NCI-H2196 (cell line): ENCODE data around the gene EVI5L.
"Not testable (repeated sequence)": the region's sequence is repeated elsewhere in the genome, so short reads cannot be mapped to it uniquely, and the experiment has no call there.

ENCODE experiments used
- DNase-seq: peaks from one replicate; lab custom pipeline; 2025; ENCODE audit not compliant: unreplicated experiment; lab: John Stamatoyannopoulos, UW

Gene EVI5L

DNA sequence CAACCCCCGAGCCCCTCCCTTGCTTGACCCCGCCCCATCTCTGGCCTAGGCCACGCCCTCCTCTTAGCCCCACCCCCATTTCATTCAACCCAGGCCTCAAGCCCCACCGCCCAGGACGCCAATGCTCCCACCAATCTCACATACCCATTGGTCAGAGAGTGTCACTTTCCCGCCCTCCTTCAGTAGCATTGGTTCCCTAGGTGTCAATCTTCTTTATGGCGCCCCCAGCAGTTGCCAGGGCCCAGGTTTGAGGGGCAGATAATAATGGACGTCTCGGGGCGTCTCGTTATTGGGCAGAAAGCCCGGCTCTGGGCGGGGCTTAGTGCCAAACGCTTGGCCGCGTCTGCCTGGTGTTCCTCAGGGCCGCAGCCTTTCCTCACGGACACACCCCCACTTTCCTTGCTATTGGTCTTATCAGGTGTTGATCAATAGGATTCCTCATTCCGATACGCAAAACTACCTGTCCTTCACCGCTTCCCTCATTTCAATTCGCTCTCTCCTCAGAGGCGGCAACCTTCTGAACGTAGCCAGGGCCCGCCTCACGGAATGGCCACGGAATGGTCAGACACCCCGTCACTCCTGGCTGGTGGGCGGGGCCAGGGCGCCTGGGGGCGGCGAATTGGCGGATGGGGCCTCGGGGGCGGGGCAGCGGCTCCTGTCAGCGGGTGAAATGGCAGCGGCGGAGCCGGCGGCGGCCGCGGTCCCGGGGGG is at the start of gene EVI5L:
EVI5L (plus strand) TSS at position 658 of the 711 bp plus-strand sequence. CDS start 16,325 bp downstream, outside the sequence.
- DNase-seq: peak; percentile 100

- DNase-seq: no peak
These were observed 48.9 kb upstream of the EVI5L start for GRCh38 chr19:7781157-7781556.

- peak; percentile 12 for DNase-seq
These were observed 46.0 kb upstream of the EVI5L start for GRCh38 chr19:7783991-7784423.

GRCh38 chr19:7784856-7785255 is 45.2 kb upstream of the EVI5L start:
- no peak for DNase-seq

DNA sequence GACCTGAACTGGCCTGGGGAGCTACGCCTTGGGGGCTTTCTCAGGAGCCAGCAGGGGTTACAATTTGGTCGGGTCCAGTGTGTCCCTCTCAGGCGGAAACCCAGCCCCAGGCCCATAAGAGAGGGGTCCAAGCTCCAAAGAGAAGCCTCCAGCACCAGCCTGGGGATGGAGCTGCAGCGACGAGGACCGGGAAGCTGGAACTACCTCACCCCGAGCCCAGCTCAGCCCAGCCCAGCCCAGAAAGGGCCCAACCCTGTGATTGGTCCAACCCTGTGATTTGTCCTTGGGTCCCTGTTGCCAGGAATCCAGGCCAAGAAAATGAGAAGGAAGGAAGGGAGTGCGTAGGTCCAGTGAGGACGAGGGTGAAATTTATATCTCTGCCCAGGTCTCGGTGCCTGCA is 42.9 kb upstream of the EVI5L start:
- DNase-seq: no peak

DNA sequence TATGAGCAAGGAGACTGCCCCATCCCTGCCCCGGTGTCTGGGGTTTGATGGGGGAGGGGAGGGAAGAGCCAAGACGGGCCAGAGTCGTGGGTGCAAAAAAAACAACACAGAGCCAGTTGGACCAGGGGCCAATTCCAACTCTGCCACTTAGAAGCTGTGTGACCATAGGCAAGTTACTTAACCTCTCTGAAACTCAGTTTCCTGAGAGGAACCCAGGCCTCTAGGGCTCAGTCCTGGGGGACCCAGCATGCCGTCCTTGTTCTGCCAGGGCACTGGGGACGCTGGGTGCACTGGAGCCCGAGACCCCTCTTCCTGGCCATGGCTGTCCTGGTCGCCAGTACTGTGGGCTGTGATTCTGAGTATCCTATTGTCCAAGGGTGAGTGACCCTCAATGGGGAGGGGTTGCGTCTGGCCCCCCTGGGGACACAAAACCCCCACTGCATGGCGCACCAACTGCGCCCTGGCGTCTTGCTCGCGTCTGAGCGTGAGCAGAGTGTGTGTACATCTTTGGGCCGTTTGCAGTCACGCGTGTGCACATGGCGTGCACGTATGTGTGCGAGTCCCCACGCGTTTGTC is 42.3 kb upstream of the EVI5L start:
- no peak for DNase-seq

GRCh38 chr19:7788178-7788932 is 41.7 kb upstream of the EVI5L start:
- DNase-seq: no peak

DNA sequence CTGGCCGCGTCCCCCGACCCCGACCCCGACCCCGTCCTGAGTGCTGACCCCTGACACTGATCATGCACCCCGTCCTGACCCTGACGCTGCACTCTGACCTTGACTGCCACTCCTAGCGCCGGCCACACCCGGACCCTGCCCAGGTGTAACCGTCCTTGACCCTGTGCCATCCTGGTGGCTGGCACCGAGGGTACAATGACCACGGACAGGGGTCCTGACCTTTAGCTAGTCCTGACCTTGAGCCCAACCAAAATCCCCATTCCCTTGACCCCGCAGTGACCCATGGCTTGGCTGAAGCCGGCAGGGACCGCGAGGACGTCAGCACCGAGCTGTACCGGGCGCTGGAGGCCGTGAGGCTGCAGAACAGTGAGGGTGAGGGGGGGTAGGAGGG is 41.1 kb upstream of the EVI5L start:
- DNase-seq: no peak

- peak; percentile 32 for DNase-seq
These were observed 40.6 kb upstream of the EVI5L start for GRCh38 chr19:7789447-7789846.

- no peak for DNase-seq
These were observed 39.6 kb upstream of the EVI5L start for GRCh38 chr19:7790416-7790815.

- no peak for DNase-seq
These were observed 37.7 kb upstream of the EVI5L start for GRCh38 chr19:7792281-7792680.

DNA sequence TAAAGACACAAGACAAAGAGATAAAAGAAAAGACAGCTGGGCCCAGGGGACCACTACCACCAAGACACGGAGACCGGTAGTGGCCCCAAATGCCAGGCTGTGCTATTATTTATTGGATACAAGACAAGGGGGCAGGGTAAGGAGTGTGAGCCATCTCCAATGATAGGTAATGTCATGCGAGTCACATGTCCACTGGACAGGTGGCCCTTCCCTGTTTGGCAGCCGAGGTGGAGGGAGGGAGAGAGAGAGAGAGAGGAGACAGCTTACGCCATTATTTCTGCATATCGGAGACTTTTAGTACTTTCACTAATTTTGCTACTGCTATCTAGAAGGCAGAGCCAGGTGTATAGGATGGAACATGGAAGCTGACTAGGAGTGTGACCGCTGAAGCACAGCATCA is 37.3 kb upstream of the EVI5L start:
- not testable (repeated sequence) for DNase-seq

DNA sequence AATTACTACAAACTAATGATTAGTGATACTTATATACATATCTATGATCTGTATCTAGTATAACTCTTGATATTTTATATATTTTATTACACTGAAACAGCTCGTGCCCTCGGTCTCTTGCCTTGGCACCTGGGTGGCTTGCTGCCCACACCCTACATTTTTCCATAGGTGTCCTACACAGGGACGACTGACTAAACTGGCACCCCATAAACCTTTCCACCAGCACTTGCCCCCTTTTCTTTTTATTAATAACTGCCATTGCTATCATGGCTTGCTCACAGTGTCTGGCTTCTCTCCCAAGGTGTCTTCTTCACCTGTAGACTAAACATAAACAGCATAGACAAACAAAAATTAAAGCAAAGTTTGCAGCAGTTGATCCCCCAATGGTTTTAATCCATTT is 36.5 kb upstream of the EVI5L start:
- no peak for DNase-seq

DNA sequence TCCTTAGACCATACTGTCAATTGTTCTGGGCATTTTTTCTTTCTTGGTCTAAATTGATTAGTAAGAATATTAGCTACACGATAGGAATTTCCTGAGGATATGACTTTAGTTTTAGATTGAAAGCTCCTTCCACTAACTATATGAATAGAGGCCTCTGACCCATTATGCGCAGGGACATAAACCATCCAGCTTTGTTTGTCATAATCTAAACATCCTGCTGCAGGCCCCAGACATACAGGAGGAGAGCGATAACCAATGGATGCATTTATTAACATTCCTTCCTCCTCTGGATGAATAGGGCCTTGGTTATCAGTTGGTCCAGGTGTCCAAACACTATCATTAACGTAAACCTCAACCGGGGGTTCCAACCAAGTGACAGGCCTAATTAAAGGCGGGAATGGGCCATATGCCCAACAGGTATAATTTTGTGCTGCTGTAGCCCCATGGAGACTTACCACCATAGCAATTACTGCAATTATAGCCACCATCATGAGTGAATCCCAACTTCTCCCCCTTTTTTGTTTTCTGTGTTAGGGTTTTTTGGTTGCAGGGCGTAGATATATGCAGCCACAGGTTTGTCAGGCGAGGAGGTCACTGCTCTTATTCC is 34.4 kb upstream of the EVI5L start:
- no peak for DNase-seq

GRCh38 chr19:7799640-7800355 is 30.2 kb upstream of the EVI5L start:
- peak; percentile 91 for DNase-seq

GRCh38 chr19:7801020-7801570 is 28.9 kb upstream of the EVI5L start:
- no peak for DNase-seq

DNA sequence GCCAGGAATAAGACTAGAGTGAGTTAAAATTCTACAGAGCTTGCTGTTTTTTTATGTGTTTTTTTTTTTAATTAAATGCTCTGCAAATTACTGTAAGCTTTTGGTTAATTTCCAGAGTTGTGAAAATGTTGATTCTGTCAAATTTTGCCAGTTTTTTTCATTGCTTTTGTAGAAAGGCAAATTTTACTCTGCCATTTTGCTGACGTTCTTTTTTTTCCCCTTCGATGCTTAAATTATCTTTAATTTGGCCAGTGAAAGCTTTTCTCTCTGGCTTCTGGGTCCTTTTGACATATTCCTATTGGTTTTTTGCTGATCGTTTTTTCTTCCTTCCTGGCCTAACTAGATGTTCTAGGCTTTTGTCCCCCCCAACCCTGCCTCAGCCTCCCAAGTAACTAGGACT is 23.8 kb upstream of the EVI5L start:
- DNase-seq: no peak

- no peak for DNase-seq
These were observed 23.1 kb upstream of the EVI5L start for GRCh38 chr19:7806876-7807275.

GRCh38 chr19:7808108-7808507 is 21.9 kb upstream of the EVI5L start:
- DNase-seq: no peak

GRCh38 chr19:7811989-7812388 is 18.0 kb upstream of the EVI5L start:
- no peak for DNase-seq

DNA sequence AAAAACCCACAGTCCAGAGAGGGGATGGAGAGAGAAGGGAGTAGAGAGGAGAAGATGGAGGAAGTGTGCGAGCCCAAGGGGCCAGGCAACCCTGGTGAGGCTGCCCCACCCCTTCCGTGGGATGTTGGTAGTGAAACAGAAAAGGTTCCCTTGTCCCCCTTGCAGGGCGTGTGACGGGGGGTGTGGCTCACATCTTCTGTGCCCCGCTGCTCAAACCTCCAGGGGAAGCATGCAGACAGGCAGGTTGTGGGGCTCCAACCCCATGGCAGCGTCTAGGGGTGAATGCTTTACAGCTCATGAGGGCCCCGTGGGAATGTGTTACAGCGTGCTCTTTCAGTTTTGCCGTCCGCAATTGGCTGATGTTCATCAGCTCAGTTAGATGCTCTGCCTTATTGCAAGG is 14.7 kb upstream of the EVI5L start:
- DNase-seq: no peak
